ENCODE results near the gene MARCHF9.

MARCHF9 gene

GRCh38 chr12:57756406-57757341 lies 1.8 kb downstream of the MARCHF9 start:
- FAIRE-seq = no peak

GRCh38 chr12:57757771-57758170 lies 2.9 kb downstream of the MARCHF9 start:
- FAIRE-seq = no peak

- FAIRE-seq = no peak
These were observed 3.9 kb downstream of the MARCHF9 start for GRCh38 chr12:57758552-57759359.

GRCh38 chr12:57759360-57759980 lies 4.6 kb downstream of the MARCHF9 start:
- FAIRE-seq = peak; percentile 81

- no peak for FAIRE-seq
These were observed 5.6 kb downstream of the MARCHF9 start for GRCh38 chr12:57760347-57760982.

- no peak for FAIRE-seq
These were observed 6.6 kb downstream of the MARCHF9 start for GRCh38 chr12:57761391-57761998.

- no peak for FAIRE-seq
These were observed 7.6 kb downstream of the MARCHF9 start for GRCh38 chr12:57762463-57762862.

DNA sequence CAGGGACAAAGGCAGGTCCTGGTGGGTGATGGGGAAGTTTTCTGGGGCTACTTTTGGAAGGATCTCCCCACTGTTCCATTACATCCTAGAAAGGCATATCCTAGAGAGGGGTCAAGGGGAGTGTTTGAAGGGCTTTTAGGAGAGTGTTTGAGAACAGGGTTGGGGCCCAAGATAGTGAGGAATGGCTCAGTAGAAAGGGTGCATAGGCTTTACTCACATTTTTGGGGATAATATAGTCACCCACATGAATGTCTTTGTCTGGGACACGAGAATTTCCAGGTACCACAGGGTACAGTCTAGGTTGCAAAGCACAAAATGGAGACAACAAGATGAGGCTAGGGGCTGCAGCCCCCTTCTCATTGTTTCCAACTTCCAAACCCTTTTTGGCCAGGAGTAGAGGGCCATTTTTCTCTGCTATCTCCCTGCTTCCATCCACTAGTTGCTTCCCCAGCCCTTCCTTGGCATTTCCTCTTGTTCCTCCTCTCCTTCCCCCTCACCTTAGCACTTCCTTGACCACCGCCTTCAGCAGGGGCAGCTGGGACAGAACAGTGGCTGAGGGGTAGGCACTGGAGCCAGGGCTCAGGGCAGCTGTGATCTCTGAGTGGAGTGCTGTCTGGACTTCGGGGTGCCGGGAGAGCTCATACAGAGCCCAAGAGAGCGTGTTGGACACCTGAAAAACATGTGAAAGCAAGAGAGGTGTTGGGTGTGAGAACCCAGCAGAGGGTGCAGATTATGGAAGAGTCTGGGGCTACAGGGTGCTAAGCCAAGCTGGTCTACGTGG lies 9.2 kb downstream of the MARCHF9 start:
- FAIRE-seq = no peak

DNA sequence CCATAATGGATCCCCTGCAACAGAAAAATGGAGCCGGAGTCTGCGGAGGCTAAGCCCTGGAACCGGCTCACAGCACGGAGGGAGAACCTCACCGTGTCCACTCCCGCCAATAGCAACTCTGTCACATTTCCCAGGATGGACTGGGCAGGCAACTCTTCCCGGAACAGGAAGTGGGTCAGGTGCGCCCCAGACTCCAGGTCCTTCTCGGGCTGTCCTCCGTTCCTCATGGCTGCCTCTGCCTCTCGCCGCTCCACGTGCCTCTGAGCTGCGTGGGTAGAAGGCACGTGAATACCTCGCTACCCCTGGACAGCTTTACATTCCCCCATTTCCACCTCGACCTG lies 9.7 kb downstream of the MARCHF9 start:
- no peak for FAIRE-seq

GRCh38 chr12:57765003-57765697 lies 10.2 kb downstream of the MARCHF9 start:
- FAIRE-seq = no peak

- no peak for FAIRE-seq
These were observed 11.0 kb downstream of the MARCHF9 start for GRCh38 chr12:57765698-57766463.

GRCh38 chr12:57766464-57767304 lies 11.8 kb downstream of the MARCHF9 start, which contains the start of gene CYP27B1:
TSS of gene CYP27B1 (minus strand) at chr12:57767078. CDS start at chr12:57767041, 37 bp downstream.
- no peak for FAIRE-seq

DNA sequence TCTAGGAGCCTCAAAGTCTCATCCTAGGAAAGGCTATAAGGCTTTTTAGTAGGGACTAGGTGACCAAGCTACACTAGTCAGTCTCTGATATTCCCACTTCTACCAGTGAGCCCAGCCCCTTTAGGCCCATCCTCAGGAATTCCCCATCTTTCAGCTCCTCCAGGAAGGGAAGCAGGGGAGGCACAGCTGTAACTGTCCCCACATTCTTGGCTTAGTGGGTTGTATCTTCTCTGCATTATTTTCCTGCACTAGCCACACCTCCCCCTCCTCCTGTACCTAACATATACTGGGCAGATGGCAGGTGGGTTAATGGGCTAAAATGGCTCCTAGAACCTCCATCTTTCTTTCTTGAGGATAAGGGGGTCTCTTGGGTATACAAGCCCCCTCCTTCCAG lies 12.4 kb downstream of the MARCHF9 start:
- FAIRE-seq = no peak

DNA sequence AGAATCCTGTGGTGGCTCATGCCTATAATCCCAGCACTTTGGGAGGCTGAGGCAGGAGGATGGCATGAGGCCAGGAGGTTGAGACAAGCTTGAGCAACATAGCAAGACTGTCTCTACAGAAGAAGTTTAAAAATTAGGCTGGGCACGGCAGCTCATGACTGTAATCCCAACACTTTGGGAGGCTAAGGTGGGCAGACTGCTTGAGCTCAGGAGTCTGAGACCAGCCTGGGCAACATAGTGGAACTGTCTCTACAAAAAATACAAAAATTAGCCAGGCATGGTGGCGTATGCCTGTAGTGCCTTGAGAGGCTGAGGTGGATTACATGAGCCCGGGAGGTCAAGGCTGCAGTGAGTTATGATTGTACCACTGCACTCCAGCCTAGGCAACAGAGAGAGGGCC lies 13.0 kb downstream of the MARCHF9 start:
- FAIRE-seq = no peak

- no peak for FAIRE-seq
These were observed 14.7 kb downstream of the MARCHF9 start for GRCh38 chr12:57769594-57769993.

- no peak for FAIRE-seq
These were observed 15.8 kb downstream of the MARCHF9 start for GRCh38 chr12:57770734-57771133.

GRCh38 chr12:57771236-57771872 lies 16.5 kb downstream of the MARCHF9 start:
- peak; percentile 91 for FAIRE-seq

DNA sequence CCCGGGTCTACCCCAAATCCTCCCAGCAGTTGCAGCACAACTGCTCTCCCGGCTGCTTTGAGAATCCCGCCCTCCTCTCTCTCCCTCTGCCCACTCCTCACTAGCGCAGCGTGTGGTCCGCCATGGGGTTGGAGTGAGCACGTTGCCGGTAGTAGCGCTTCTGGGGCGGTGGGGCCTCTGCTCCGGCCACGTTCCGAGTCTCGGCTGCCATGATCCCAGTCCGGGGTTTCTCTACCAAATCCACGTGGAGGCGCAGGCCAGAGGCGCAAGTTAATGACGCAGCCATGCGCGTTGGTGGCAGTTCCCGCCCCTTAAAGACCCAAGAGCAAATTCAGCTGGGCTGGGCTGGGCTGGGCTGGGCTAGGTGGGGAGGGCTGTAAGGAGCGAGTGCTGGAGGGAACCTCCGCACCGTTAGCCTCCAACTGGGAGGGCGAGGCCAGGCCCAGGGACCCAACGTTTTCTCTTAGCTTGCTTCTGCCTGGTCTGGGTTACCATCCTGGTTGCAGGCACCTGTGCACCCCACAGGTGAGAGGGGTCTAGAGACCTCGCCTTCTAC lies 17.0 kb downstream of the MARCHF9 start, which contains the start of gene METTL1:
METTL1 (minus strand) TSS at position 233 of the 556 bp plus-strand sequence; CDS start at position 211, 22 bp downstream.
- peak; percentile 91 for FAIRE-seq

All from G401.6 (cell line).